GM18873 (cell line): ENCODE data around the gene SYCP2L.
"Not testable (repeated sequence)": the region's sequence is repeated elsewhere in the genome, so short reads cannot be mapped to it uniquely, and the experiment has no call there.

Experiments used
- ATAC-seq: cut with Tn5 transposase; IDR thresholded peaks from one replicate; pipeline ENCODE4 v1.9.1; 2021; ENCODE audit warnings: mild to moderate bottlenecking, moderate library complexity, moderate number of reproducible peaks; ENCODE audit not compliant: unreplicated experiment, low FRiP score

SYCP2L gene

GRCh38 chr6:10951675-10952282 is 64.9 kb downstream of the SYCP2L start:
- no peak for ATAC-seq

GRCh38 chr6:10954590-10955010 is 67.7 kb downstream of the SYCP2L start:
- ATAC-seq: peak; percentile 84

- ATAC-seq: no peak
These were observed 69.9 kb downstream of the SYCP2L start for GRCh38 chr6:10956776-10957175.

- no peak for ATAC-seq
These were observed 70.6 kb downstream of the SYCP2L start for GRCh38 chr6:10957414-10957886.

GRCh38 chr6:10960171-10960570 is 73.3 kb downstream of the SYCP2L start:
- ATAC-seq: no peak

GRCh38 chr6:10961837-10962236 is 75.0 kb downstream of the SYCP2L start:
- ATAC-seq: no peak

GRCh38 chr6:10962673-10963072 is 75.8 kb downstream of the SYCP2L start:
- no peak for ATAC-seq

GRCh38 chr6:10963113-10963512 is 76.3 kb downstream of the SYCP2L start:
- ATAC-seq: no peak

- ATAC-seq: peak; percentile 91
These were observed 77.8 kb downstream of the SYCP2L start for GRCh38 chr6:10964684-10965083.

- ATAC-seq: no peak
These were observed 81.9 kb downstream of the SYCP2L start for GRCh38 chr6:10968776-10969175.

GRCh38 chr6:10970731-10971130 is 83.9 kb downstream of the SYCP2L start:
- ATAC-seq: no peak

GRCh38 chr6:10972196-10972595 is 85.3 kb downstream of the SYCP2L start:
- ATAC-seq: no peak

- no peak for ATAC-seq
These were observed 89.7 kb downstream of the SYCP2L start for GRCh38 chr6:10976571-10976970.

GRCh38 chr6:10977231-10977968 is 90.5 kb downstream of the SYCP2L start:
- no peak for ATAC-seq

GRCh38 chr6:10979603-10980002 is 92.8 kb downstream of the SYCP2L start:
- ATAC-seq: no peak

- no peak for ATAC-seq
These were observed 94.6 kb downstream of the SYCP2L start for GRCh38 chr6:10981409-10981808.

GRCh38 chr6:10984959-10985358 is 98.1 kb downstream of the SYCP2L start:
- ATAC-seq: not testable (repeated sequence)

- no peak for ATAC-seq
These were observed 102.7 kb downstream of the SYCP2L start for GRCh38 chr6:10989587-10989986.

GRCh38 chr6:10991115-10991514 is 104.3 kb downstream of the SYCP2L start:
- ATAC-seq: no peak

- ATAC-seq: no peak
These were observed 107.0 kb downstream of the SYCP2L start for GRCh38 chr6:10993896-10994295.

GRCh38 chr6:10995114-10995707 is 108.4 kb downstream of the SYCP2L start:
- ATAC-seq: no peak

- ATAC-seq: no peak
These were observed 113.1 kb downstream of the SYCP2L start for GRCh38 chr6:10999994-11000393.
